DLD1 (cell line): ENCODE measurements around the gene DCDC1.

ENCODE experiments used
- in situ Hi-C: cut with HindIII; loops from 2 replicates; pipeline ENCODE4 v1.10.0; 2017; ENCODE audit warnings: low sequenced_read_pairs

DCDC1 gene, protein sequence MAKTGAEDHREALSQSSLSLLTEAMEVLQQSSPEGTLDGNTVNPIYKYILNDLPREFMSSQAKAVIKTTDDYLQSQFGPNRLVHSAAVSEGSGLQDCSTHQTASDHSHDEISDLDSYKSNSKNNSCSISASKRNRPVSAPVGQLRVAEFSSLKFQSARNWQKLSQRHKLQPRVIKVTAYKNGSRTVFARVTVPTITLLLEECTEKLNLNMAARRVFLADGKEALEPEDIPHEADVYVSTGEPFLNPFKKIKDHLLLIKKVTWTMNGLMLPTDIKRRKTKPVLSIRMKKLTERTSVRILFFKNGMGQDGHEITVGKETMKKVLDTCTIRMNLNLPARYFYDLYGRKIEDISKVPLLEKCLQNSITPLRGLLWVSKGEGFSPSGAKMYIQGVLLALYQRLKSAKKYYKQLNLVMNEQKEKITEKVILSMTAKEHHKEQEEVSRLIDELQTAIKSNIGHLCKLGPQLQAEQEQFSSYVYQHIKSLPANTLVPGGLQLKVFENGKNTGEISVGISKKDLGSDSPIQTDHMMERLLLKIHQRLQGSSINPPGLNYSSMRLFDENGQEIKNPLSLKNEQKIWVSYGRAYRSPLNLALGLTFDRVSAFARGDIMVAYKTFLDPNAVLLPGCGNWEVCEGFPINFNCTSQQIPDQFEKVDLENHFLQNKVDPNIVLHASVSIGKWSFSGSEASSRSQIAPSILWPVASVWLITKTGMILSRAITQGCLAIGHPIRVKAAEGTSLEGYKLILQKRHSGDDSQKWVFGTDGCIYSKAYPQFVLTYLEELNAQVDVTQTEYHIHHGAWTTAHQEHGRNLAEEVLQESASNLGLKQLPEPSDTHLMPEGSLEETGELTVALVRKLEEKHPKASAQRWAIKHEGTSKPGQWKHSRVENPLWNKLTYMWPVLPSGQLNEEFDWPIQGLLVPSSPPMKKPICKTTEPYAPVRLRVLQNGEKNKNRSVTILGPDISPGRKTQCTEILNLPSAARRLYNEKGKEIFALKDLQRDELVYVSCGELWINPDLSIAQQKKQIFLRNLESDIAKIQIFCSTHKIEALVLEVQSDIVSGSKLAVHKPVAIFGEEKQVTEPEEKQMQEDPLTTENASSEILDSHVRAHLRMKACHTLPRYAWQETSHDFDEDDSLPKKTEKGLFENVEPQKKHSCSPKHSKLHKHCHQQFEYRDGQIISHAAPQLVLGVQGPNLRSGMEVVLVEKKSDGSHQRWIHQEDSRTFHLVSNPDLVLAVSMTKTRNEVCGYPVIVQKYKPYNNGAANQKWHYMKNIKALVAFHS (N-terminal part only)

GRCh38 chr11:31369348-31370329, at the start of gene DCDC1, which contains the start of gene DNAJC24:
Gene DCDC1 (minus strand): TSS chr11:31369739. CDS start chr11:31328280, 41,459 bp downstream.
Gene DNAJC24 (plus strand): TSS chr11:31369860. CDS start chr11:31370749, 889 bp downstream.
- in situ Hi-C loops, result no loop called here

- in situ Hi-C loops, result no loop called here
Measured at GRCh38 chr11:31419138-31419537, 49.6 kb upstream of the DCDC1 start.

- in situ Hi-C loops, result no loop called here
Measured at GRCh38 chr11:31417816-31418215, 48.3 kb upstream of the DCDC1 start.

DNA sequence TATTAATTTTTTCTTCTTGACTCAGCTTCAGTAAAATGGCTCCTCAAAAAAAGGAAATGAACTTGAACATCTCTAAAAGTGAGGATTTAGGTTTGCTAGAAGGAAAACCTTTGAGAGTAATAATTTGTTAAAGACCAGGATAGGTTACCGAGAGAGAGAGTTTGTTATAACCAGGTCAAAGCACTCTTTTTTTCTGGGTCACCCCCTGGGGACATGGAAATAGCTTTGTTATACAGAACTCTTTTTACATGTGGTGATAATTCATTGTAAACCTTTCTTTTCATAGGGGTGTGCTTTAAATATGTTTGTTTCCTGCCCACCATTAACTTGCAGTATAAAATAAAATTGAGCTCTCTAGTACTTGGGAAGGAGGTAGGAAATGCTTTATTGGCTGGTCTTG, 47.8 kb upstream of the DCDC1 start:
- in situ Hi-C loops, result no loop called here

GRCh38 chr11:31415435-31415834, 45.9 kb upstream of the DCDC1 start:
- in situ Hi-C loops, result no loop called here

- in situ Hi-C loops, result no loop called here
Measured at GRCh38 chr11:31414338-31414737, 44.8 kb upstream of the DCDC1 start.

DNA sequence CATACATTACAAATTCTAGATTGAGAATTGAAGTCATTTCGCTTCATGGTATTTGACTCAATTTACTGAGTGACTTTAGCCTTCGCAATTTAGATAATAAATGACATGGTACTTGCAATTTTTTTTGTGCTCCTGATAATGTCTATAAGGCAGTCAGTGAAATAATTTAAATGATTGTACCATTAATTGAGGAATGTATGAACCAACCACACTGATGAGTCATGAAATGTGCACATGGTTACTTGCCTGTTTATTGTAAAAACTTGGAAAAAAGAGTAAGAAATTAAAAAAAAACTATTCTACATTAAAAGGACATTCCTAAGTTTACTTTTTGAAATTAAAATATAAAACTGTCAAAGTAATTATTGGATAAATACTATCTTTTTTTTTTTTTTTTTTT, 43.4 kb upstream of the DCDC1 start:
- in situ Hi-C loops, result no loop called here

- in situ Hi-C loops, result no loop called here
Measured at GRCh38 chr11:31408201-31408600, 38.7 kb upstream of the DCDC1 start.

- in situ Hi-C loops, result no loop called here
Measured at GRCh38 chr11:31404614-31405013, 35.1 kb upstream of the DCDC1 start.

DNA sequence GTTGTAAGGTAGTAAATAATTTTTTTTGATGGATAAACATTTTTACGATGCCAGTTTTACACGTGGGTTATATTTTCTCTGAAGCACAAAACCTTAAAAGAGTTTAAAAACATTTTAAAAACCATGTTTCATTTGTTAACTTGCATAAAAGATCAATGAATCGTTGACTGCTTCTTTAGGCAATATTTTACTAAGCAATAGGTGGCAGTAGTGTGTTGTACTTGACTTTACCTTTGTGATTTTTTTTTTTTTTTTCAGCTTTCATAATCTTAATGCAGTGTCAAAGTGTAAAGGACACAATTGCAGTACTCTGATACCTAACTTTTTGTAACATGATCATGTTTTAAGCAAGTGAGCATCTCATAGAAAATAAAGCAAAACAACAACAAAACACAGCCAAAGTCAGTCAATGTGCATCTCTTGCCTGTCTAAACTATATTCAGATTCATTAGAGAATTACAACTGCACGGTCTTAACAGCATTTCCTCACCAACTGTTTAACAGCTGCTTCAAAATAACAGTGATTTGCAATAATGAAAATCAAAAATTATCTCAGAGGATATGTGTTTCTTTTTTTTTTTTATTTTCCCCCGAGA, 27.8 kb upstream of the DCDC1 start:
- in situ Hi-C loops, result no loop called here

DNA sequence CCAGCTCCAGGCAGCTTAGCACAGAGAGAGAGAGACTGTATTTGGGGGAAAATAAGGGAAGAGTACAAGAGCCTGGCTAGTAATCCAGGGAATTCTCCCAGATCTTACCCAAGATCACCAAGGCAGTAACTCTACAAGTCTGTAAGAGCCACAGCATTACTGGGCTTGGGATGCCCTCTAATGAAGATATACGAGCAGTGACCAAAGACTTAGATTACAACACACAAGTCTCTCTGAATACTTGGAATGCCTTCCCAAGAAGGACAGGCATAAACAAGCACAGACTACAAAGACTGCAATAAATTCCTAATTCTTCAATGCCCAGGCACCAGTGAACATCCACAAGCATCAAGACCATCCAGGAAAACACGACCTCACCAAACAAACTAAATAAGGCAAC, 17.8 kb upstream of the DCDC1 start:
- in situ Hi-C loops, result no loop called here

GRCh38 chr11:31383116-31383515, 13.6 kb upstream of the DCDC1 start:
- in situ Hi-C loops, result no loop called here

DNA sequence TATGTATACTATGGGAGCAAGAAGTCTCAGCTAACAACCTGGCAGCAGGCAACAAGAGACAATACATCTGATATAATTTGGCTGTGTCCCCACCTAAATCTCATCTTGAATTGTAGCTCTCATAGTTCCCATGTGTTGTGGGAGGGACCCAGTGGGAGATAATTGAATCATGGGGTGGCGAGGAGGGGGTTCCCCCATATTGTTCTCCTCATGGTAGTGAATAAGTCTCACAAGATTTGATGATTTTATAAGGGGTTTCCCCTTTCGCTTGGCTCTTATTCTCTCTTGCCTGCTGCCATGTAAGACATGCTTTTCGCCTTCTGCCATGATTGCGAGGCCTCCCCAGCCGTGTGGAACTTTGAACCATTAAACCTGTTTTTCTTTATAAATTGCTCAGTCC, 6.3 kb upstream of the DCDC1 start:
- in situ Hi-C loops, result no loop called here

GRCh38 chr11:31366795-31367194, 2.7 kb downstream of the DCDC1 start:
- in situ Hi-C loops, result no loop called here

GRCh38 chr11:31361743-31362142, 7.8 kb downstream of the DCDC1 start:
- in situ Hi-C loops, result no loop called here

DNA sequence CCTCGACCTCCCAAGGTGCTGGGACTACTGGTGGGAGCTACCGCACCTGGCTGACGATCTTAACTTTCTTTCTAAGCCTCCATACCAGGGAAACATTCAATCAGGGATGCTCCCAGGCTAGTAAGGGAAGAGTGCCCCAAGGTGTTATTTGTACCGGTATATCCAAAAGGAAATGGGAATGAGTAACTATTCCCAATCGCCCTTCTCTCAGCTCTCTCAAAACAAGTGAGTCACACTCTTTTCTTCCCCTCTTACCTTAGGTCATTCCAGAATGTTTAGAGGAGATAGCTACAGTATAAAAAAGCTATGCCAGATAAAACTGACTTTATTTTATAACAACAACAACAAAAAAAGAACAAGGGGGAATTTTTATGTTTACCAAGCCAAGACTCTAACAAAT, 13.7 kb downstream of the DCDC1 start:
- in situ Hi-C loops, result no loop called here

DNA sequence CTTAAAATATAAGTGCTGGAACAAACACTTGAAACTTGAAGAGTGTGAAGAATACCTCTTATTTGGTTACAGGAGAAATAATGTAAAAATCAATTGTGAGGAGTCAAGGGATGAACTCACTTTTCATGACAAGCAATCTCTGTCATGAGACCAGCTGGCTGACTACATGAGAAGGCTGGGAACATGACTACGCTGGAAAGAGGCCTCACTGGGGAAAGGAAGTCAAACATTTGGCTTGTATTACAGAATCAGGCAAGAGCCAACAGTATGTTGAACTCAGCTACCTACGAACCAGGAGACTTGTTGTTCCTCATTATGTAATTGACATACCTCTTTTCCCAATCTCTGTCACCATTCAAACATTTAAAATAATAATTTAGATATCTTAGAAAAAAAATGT, 14.4 kb downstream of the DCDC1 start:
- in situ Hi-C loops, result no loop called here

GRCh38 chr11:31351168-31351567, 18.4 kb downstream of the DCDC1 start:
- in situ Hi-C loops, result no loop called here

- in situ Hi-C loops, result no loop called here
Measured at GRCh38 chr11:31340903-31341572, 28.5 kb downstream of the DCDC1 start.
